HCT116 (cell line): ENCODE measurements around the gene RGS12. TPM values are rescaled to one million over a fixed set of nuclear protein-coding genes. Genes with fewer than 3 reads are reported as not detected.

Experiments
- ATAC-seq: fragments of 200-7000 bp; cut with Tn5 transposase; 2 replicates; pipeline ENCODE4 v1.9.1; 2020; ENCODE audit warnings: mild to moderate bottlenecking, moderate library complexity
- BruUV-seq: library from RNA; stranded (reverse); fragments of 400-500 nt; replicated peaks from 2 replicates; lab custom pipeline; 2021; lab: Mats Ljungman, UMichigan
- CTCF ChIA-PET: fragments of 300-600 bp; sonication (Branson Sonifier 250); formaldehyde crosslinking; loops from one replicate; lab custom pipeline; 2021; ENCODE audit warnings: antibody characterized with exemption; lab: Charles Lee
- POLR2A ChIA-PET: fragments of 300-600, 350-600 bp; sonication (Branson Sonifier 250); formaldehyde crosslinking; loops from one replicate; lab custom pipeline; 2021; ENCODE audit warnings: antibody characterized with exemption; lab: Charles Lee
- RAD21 ChIA-PET, 2 experiments: fragments of 300-600 bp; sonication (Branson Sonifier 250); formaldehyde crosslinking; loops; one replicate each; lab custom pipeline; 2023; ENCODE audit warnings: low total read pairs in 2 of 2; ENCODE audit not compliant: uncharacterized antibody in 2 of 2, unreplicated experiment in 2 of 2, low non-redundant PET in 1 of 2; lab: Charles Lee
- DNase-seq: peaks from one replicate; pipeline ENCODE4 v3.0.0-alpha.2; 2010; ENCODE audit warnings: low read depth, low spot score
- H2AFZ ChIP-seq: fragments of 200-600 bp; shearing (Covaris generic), sonication (generic); 2 replicates; pipeline ENCODE4 v1.6.1; 2017; ENCODE audit warnings: low read depth, mixed run types, mixed read lengths, antibody characterized with exemption, low read length; ENCODE audit not compliant: poor library complexity, severe bottlenecking
- H3K27ac ChIP-seq: 2 replicates; pipeline ENCODE4 v1.5.1; 2012; ENCODE audit warnings: low read depth, low read length
- H3K27me3 ChIP-seq: fragments of 200-600 bp; sonication (generic); 2 replicates; pipeline ENCODE4 v1.6.1; 2016; ENCODE audit warnings: mixed run types, low read length, mixed read lengths; ENCODE audit not compliant: insufficient read depth
- H3K36me3 ChIP-seq, 2 experiments: fragments of 200-500 bp in 1 of 2; fragments of 200-600 bp in 1 of 2; sonication (Bioruptor generic) in 1 of 2; sonication (generic) in 1 of 2; 2 replicates each; pipeline versions ENCODE4 v1.5.1 to v1.6.1; 2014 to 2016; ENCODE audit warnings: low read length in 2 of 2, inconsistent platforms in 1 of 2, mixed read lengths in 1 of 2, mixed run types in 1 of 2; ENCODE audit not compliant: insufficient read depth in 2 of 2, control insufficient read depth in 1 of 2
- H3K4me1 ChIP-seq, 2 experiments: fragments of 200-600 bp in 1 of 2; sonication (generic) in 1 of 2; 2 replicates each; pipeline versions ENCODE4 v1.5.1 to v1.6.1; 2012 to 2017; ENCODE audit warnings: low read length in 2 of 2, inconsistent platforms in 1 of 2, mild to moderate bottlenecking in 1 of 2, mixed read lengths in 1 of 2, mixed run types in 1 of 2, moderate library complexity in 1 of 2; ENCODE audit not compliant: insufficient read depth in 2 of 2, control insufficient read depth in 1 of 2
- H3K4me2 ChIP-seq: fragments of 200-600 bp; sonication (generic); 2 replicates; pipeline ENCODE4 v1.6.1; 2017; ENCODE audit warnings: mixed run types, low read length, mixed read lengths
- H3K4me3 ChIP-seq, 2 experiments: fragments of 200-600 bp in 1 of 2; sonication (generic) in 1 of 2; replicated peaks in 1 of 2; 2 replicates each; pipeline ENCODE4 v1.5.1; 2011 to 2016; ENCODE audit warnings: low read length in 2 of 2, control low read depth in 1 of 2, low read depth in 1 of 2, mild to moderate bottlenecking in 1 of 2, mixed read lengths in 1 of 2, mixed run types in 1 of 2
- H3K79me2 ChIP-seq: fragments of 200-600 bp; sonication (generic); 2 replicates; pipeline ENCODE4 v1.6.1; 2017; ENCODE audit warnings: mild to moderate bottlenecking, mixed run types, low read length, moderate library complexity, mixed read lengths; ENCODE audit not compliant: insufficient read depth
- H3K9ac ChIP-seq: fragments of 200-600 bp; sonication (generic); 2 replicates; pipeline ENCODE4 v1.6.1; 2016; ENCODE audit warnings: low read length, mixed read lengths
- H3K9me2 ChIP-seq: fragments of 200-600 bp; sonication (generic), shearing (Covaris generic); 2 replicates; pipeline ENCODE4 v1.6.1; 2017; ENCODE audit warnings: mixed run types, mild to moderate bottlenecking, moderate library complexity; ENCODE audit not compliant: insufficient read depth
- H3K9me3 ChIP-seq, 2 experiments: fragments of 200-500 bp in 1 of 2; fragments of 200-600 bp in 1 of 2; sonication (Bioruptor generic) in 1 of 2; sonication (generic) in 1 of 2; 2 replicates each; pipeline ENCODE4 v1.6.1; 2014 to 2017; ENCODE audit warnings: low read length in 2 of 2, mixed read lengths in 2 of 2, inconsistent platforms in 1 of 2, low read depth in 1 of 2, mild to moderate bottlenecking in 1 of 2, mixed run types in 1 of 2, moderate library complexity in 1 of 2; ENCODE audit not compliant: control insufficient read depth in 1 of 2, insufficient read depth in 1 of 2
- H4K20me1 ChIP-seq: fragments of 200-600 bp; sonication (generic), shearing (Covaris generic); 2 replicates; pipeline ENCODE4 v1.6.1; 2017; ENCODE audit warnings: mixed run types, mild to moderate bottlenecking, moderate library complexity; ENCODE audit not compliant: insufficient read depth
- CEBPB ChIP-seq: IDR thresholded peaks from 2 replicates; pipeline ENCODE4 v1.6.1; 2012; ENCODE audit warnings: low read depth
- CTCF ChIP-seq, 3 experiments: fragments of 200-600 bp in 1 of 3; sonication (generic) in 1 of 3; IDR thresholded peaks in 2 of 3; conservative IDR thresholded peaks in 1 of 3; 2 replicates each; pipeline ENCODE4 v1.5.1; 2012 to 2017; ENCODE audit warnings: low read depth in 2 of 3, low read length in 2 of 3, antibody characterized with exemption in 1 of 3, borderline replicate concordance in 1 of 3, control low read depth in 1 of 3, mild to moderate bottlenecking in 1 of 3, mixed read lengths in 1 of 3, mixed run types in 1 of 3, moderate library complexity in 1 of 3; ENCODE audit not compliant: insufficient read depth in 1 of 3
- FOSL1 ChIP-seq: IDR thresholded peaks from 2 replicates; pipeline ENCODE4 v1.6.1; 2012; ENCODE audit warnings: low read depth
- REST ChIP-seq: IDR thresholded peaks from 2 replicates; pipeline ENCODE4 v1.6.1; 2012; ENCODE audit warnings: low read depth
- SRF ChIP-seq: IDR thresholded peaks from 2 replicates; pipeline ENCODE4 v1.6.1; 2012; ENCODE audit warnings: low read depth
- TCF7L2 ChIP-seq: IDR thresholded peaks from 2 replicates; pipeline ENCODE4 v1.7.0; 2011; ENCODE audit warnings: borderline replicate concordance, inconsistent platforms; ENCODE audit not compliant: insufficient read depth, insufficient read length; ENCODE audit errors: extremely low read depth
- ZFX ChIP-seq: fragments of 450-650 bp; IDR thresholded peaks from 2 replicates; pipeline ENCODE4 v1.6.1; 2017
- intact Hi-C: fragments of 100-400 bp; cut with micrococcal nuclease; formaldehyde crosslinking; loops from 2 replicates; pipeline ENCODE4 v1.10.0; 2022
- total RNA-seq: library from RNA; stranded (reverse); gene quantifications from one replicate; pipeline ENCODE4 v1.2.1, GENCODE V29; 2021; ENCODE audit not compliant: unreplicated experiment

Gene RGS12
- total RNA-seq, 1 experiment from 2014 or later, result 22.2 TPM

GRCh38 chr4:3245676-3246075 lies 47.1 kb upstream of the RGS12 start (continued):
- no peak for TF ChIP-seq REST
- no peak for TF ChIP-seq SRF

- H3K9me3 ChIP-seq, result no peaks in the 10 kb centered on the region
- no peaks in the 10 kb centered on the region for H3K36me3 ChIP-seq
- BruUV-seq, result no TSS peak
- no peak overlapping the region for H3K4me3 ChIP-seq
- ATAC-seq, result peak; percentile 46; the same call in 1 of the 2 replicates
- RAD21 ChIA-PET, result no interaction called here
- intact Hi-C loops, result no loop called here
- H4K20me1 ChIP-seq, result no peaks in the 10 kb centered on the region
- no peak overlapping the region for H3K4me2 ChIP-seq
- no peak overlapping the region for H3K9ac ChIP-seq
- H3K27me3 ChIP-seq, result no peaks in the 10 kb centered on the region
- POLR2A ChIA-PET, result no interaction called here
- H3K27ac ChIP-seq, result no peak overlapping the region
- CTCF ChIA-PET, result interaction anchor here (0.6 kb wide), 1 partner anchor 100 kb away, joined by 3 read pairs; no protein-coding TSS in a partner anchor
- no peak for DNase-seq
- H2AFZ ChIP-seq, result no peak overlapping the region
- no peaks in the 10 kb centered on the region for H3K9me2 ChIP-seq
- no peaks in the 10 kb centered on the region for H3K4me1 ChIP-seq
- TF ChIP-seq FOSL1 (no peak), CTCF (IDR thresholded peaks at IDR 0.05 in 2 of 3, conservative IDR thresholded peaks at IDR 0.05 in 1 of 3; ENCODE audit: borderline replicate concordance in 1 of 3, insufficient read depth in 1 of 3, low read depth in 2 of 3, low read length in 2 of 3) (0 out of 6 replicates have a peak, but pooled peaks of 2 of the 3 experiments have one; percentile 16 to 18), CEBPB (no peak), ZFX (no peak), TCF7L2 (no peak)
- H3K79me2 ChIP-seq, result no peaks in the 10 kb centered on the region
Measured at GRCh38 chr4:3246458-3247398, 46.1 kb upstream of the RGS12 start.
